K562 (cell line): ENCODE measurements around the gene ADAM23. TPM values are rescaled to one million over a fixed set of nuclear protein-coding genes. Genes with fewer than 3 reads are reported as not detected.

Experiments used
- ATAC-seq: fragments of 200-7000 bp; cut with Tn5 transposase; 3 replicates; pipeline ENCODE4 v1.9.1; 2020; ENCODE audit warnings: moderate library complexity
- BruUV-seq: library from RNA; stranded (reverse); fragments of 400-500 nt; replicated peaks from 2 replicates; lab custom pipeline; 2021; lab: Mats Ljungman, UMichigan
- CTCF ChIA-PET: fragments of 300-600 bp; formaldehyde crosslinking; extraction: SDS; loops from one replicate; lab custom pipeline; 2021; ENCODE audit warnings: low intra/inter-chr PET ratio; lab: Yijun Ruan, JAX
- POLR2A ChIA-PET: fragments of 300-600, 350-650 bp; sonication (Branson Sonifier 250); formaldehyde crosslinking; extraction: SDS; loops from one replicate; lab custom pipeline; 2021; ENCODE audit warnings: antibody characterized with exemption, inconsistent platforms; lab: Yijun Ruan, JAX
- DNase-seq, 4 experiments: peaks; one replicate each; pipeline versions ENCODE4 v3.0.0 to v3.0.0-alpha.2; 2011 to 2018; ENCODE audit warnings: low spot score in 3 of 4, mixed read lengths in 3 of 4; ENCODE audit errors: extremely low read depth in 1 of 4
- FAIRE-seq: peaks from 2 replicates; lab custom pipeline; 2011; peaks lifted over from hg19 to GRCh38; lab: Jason Lieb, UNC
- H2AFZ ChIP-seq: 2 replicates; pipeline ENCODE4 v1.6.0; 2011; ENCODE audit warnings: low read depth, low read length, control low read depth, inconsistent platforms
- H3K27ac ChIP-seq: fragments of 200-600 bp; 3 replicates; pipeline ENCODE4 v1.8.0; 2011; ENCODE audit warnings: low read depth, mild to moderate bottlenecking, control low read depth, inconsistent platforms, low read length, moderate library complexity, mixed read lengths; ENCODE audit errors: extremely low read depth
- H3K27me3 ChIP-seq, 2 experiments: fragments of 300-600 bp in 1 of 2; 2 replicates in 1 of 2; 3 replicates in 1 of 2; pipeline versions ENCODE4 v1.6.0 to v1.8.0; 2011; ENCODE audit warnings: inconsistent platforms in 2 of 2, low read length in 2 of 2, mild to moderate bottlenecking in 1 of 2, mixed read lengths in 1 of 2, moderate library complexity in 1 of 2; ENCODE audit not compliant: control insufficient read depth in 2 of 2, insufficient read depth in 2 of 2
- H3K36me3 ChIP-seq: fragments of 300-600 bp; 3 replicates; pipeline ENCODE4 v1.8.0; 2011; ENCODE audit warnings: mild to moderate bottlenecking, low read length, inconsistent platforms; ENCODE audit not compliant: control insufficient read depth, insufficient read depth
- H3K4me1 ChIP-seq, 2 experiments: fragments of 200-600 bp in 1 of 2; replicated peaks in 1 of 2; 2 replicates in 1 of 2; 3 replicates in 1 of 2; pipeline versions ENCODE4 v1.5.1 to v1.8.0; 2011; ENCODE audit warnings: inconsistent platforms in 2 of 2, low read length in 2 of 2, mild to moderate bottlenecking in 1 of 2, mixed read lengths in 1 of 2, moderate library complexity in 1 of 2; ENCODE audit not compliant: control insufficient read depth in 2 of 2, insufficient read depth in 2 of 2
- H3K4me2 ChIP-seq: 2 replicates; pipeline ENCODE4 v1.6.1; 2011; ENCODE audit warnings: low read length, control low read depth, inconsistent platforms, mixed read lengths; ENCODE audit not compliant: insufficient read depth
- H3K4me3 ChIP-seq: fragments of 200-600 bp; sonication (generic), shearing (Covaris generic); 2 replicates; pipeline ENCODE4 v1.5.1; 2016; ENCODE audit warnings: control low read depth, inconsistent platforms
- H3K79me2 ChIP-seq: fragments of 200-600 bp; 3 replicates; pipeline ENCODE4 v1.8.0; 2011; ENCODE audit warnings: low read length, inconsistent platforms; ENCODE audit not compliant: control insufficient read depth, insufficient read depth
- H3K9ac ChIP-seq, 2 experiments: 2 replicates each; pipeline versions ENCODE4 v1.6.0 to v1.6.1; 2011; ENCODE audit warnings: low read depth in 2 of 2, low read length in 2 of 2, control low read depth in 1 of 2, inconsistent platforms in 1 of 2, mild to moderate bottlenecking in 1 of 2, mixed read lengths in 1 of 2; ENCODE audit not compliant: insufficient read depth in 1 of 2
- H3K9me1 ChIP-seq: one replicate; pipeline ENCODE4 v1.6.0; 2011; ENCODE audit warnings: inconsistent platforms, mild to moderate bottlenecking, low read length, moderate library complexity; ENCODE audit not compliant: control insufficient read depth, insufficient read depth
- H3K9me3 ChIP-seq: replicated peaks from 2 replicates; pipeline ENCODE4 v1.5.1; 2011; ENCODE audit warnings: low read depth, low read length, inconsistent platforms; ENCODE audit not compliant: control insufficient read depth, insufficient read depth
- H4K20me1 ChIP-seq: replicated peaks from 2 replicates; pipeline ENCODE4 v1.6.1; 2011; ENCODE audit warnings: low read length, inconsistent platforms, mixed read lengths; ENCODE audit not compliant: control insufficient read depth, insufficient read depth
- E2F4 ChIP-seq: sonication (generic); formaldehyde crosslinking; IDR thresholded peaks from 2 replicates; pipeline ENCODE4 v1.8.0; 2022; ENCODE audit warnings: mild to moderate bottlenecking, low read depth, missing genetic modification reagents
- ESRRB ChIP-seq: fragments of 250-450 bp; sonication (Bioruptor Pico); IDR thresholded peaks from 2 replicates; pipeline ENCODE4 v1.5.0; 2020; ENCODE audit warnings: mild to moderate bottlenecking, moderate library complexity, borderline replicate concordance
- HLTF ChIP-seq: fragments of 450-650 bp; IDR thresholded peaks from 2 replicates; pipeline ENCODE4 v1.6.1; 2016
- NRF1 ChIP-seq, 2 experiments: fragments of 450-650 bp; IDR thresholded peaks in 1 of 2; conservative IDR thresholded peaks in 1 of 2; 2 replicates each; pipeline ENCODE4 v1.6.1; 2014; ENCODE audit warnings: mild to moderate bottlenecking in 2 of 2
- RBM14 ChIP-seq: fragments of 200-400 bp; formaldehyde crosslinking; IDR thresholded peaks from 2 replicates; pipeline ENCODE4 v1.6.1; 2018; ENCODE audit warnings: low read depth, mild to moderate bottlenecking, low read length, moderate library complexity, borderline replicate concordance; ENCODE audit not compliant: insufficient read depth
- RUNX1 ChIP-seq: sonication (generic); IDR thresholded peaks from 2 replicates; pipeline ENCODE4 v1.6.1; 2016; ENCODE audit warnings: antibody characterized with exemption, low read depth
- SFPQ ChIP-seq: fragments of 200-400 bp; formaldehyde crosslinking; IDR thresholded peaks from 2 replicates; pipeline ENCODE4 v1.6.1; 2017; ENCODE audit warnings: mild to moderate bottlenecking, low read depth, low read length, moderate library complexity
- TFAM ChIP-seq: fragments of 250-450 bp; sonication (Bioruptor Pico); conservative IDR thresholded peaks from 2 replicates; pipeline ENCODE4 v1.5.0; 2021; ENCODE audit warnings: mild to moderate bottlenecking, moderate library complexity
- TFAP4 ChIP-seq: sonication (generic); formaldehyde crosslinking; IDR thresholded peaks from 2 replicates; pipeline ENCODE4 v1.8.0; 2022; ENCODE audit warnings: missing genetic modification reagents, mild to moderate bottlenecking, moderate library complexity, borderline replicate concordance
- ZC3H11A ChIP-seq: IDR thresholded peaks from 2 replicates; pipeline ENCODE4 v1.6.1; 2012; ENCODE audit warnings: low read depth, low read length, improper control_type of control experiment
- ZNF507 ChIP-seq: conservative IDR thresholded peaks from 2 replicates; pipeline ENCODE4 v1.6.1; 2017; ENCODE audit warnings: missing genetic modification characterization, missing compliant biosample characterization
- ZNF57 ChIP-seq: fragments of 450-650 bp; formaldehyde crosslinking; IDR thresholded peaks from 2 replicates; pipeline ENCODE4 v1.4.0; 2020; ENCODE audit warnings: mild to moderate bottlenecking, moderate library complexity
- WGBS: fragments of 100-300 bp; shearing (Covaris generic); methylation state at CpG from one replicate; pipeline ENCODE4 v1.1.6; 2016; ENCODE audit warnings: low coverage, mixed read lengths; ENCODE audit not compliant: insufficient coverage; ENCODE audit errors: missing lambda C conversion rate; 5-methylcytosine and 5-hydroxymethylcytosine counted together
- in situ Hi-C: fragments of 300-500 bp; cut with MboI; formaldehyde crosslinking; loops from 4 replicates; pipeline ENCODE4 v1.15.0; 2018; ENCODE audit warnings: inconsistent platforms, mixed read lengths
- intact Hi-C: fragments of 100-400 bp; cut with micrococcal nuclease; formaldehyde crosslinking; loops from 2 replicates; pipeline ENCODE4 v1.14.2; 2022
- polyA plus RNA-seq, 8 experiments: library from polyadenylated mRNA; depleted of rRNA in 4 of 8; stranded (reverse) in 5 of 8; unstranded in 3 of 8; fragments of >200 nt; fragmentation: Nextera tagmentation in 2 of 8; fragmentation: Illumina TruSeq in 1 of 8; extraction: Ambion mirVana in 2 of 8; extraction: Trizol in 1 of 8; gene quantifications; 2 replicates each; pipeline versions ENCODE4 v1.2.1 to v1.2.3, GENCODE V29; 2011 to 2014; ENCODE audit warnings: inconsistent platforms in 1 of 8, missing spikeins in 1 of 8
- total RNA-seq, 7 experiments: library from RNA; depleted of rRNA in 6 of 7; stranded (reverse); fragments of >200 nt in 6 of 7; fragmentation: Illumina TruSeq in 2 of 7; extraction: Trizol in 2 of 7; gene quantifications; 2 replicates each; pipeline versions ENCODE4 v1.2.1 to v1.2.3, GENCODE V29; 2011 to 2021; ENCODE audit warnings: low replicate concordance in 1 of 7

The ADAM23 gene
- total and polyA plus RNA-seq, 9 of the 15 experiments (the other 6 are each of a cell fraction or from before 2014, with no cell fraction given), result 0.02 TPM; not detected in 8

- DNase-seq (no peak), ATAC-seq (no peak), FAIRE-seq (no peak)
- Histone ChIP-seq H3K79me2 (no peaks in the 10 kb centered on the region), H3K9ac (no peak overlapping the region), H3K9me3 (no peaks in the 10 kb centered on the region), H2AFZ (no peak overlapping the region), H3K27me3 (no peaks in the 10 kb centered on the region), H3K4me3 (no peak overlapping the region), H3K36me3 (no peaks in the 10 kb centered on the region), H3K4me2 (no peak overlapping the region), H3K27ac (no peak overlapping the region), H4K20me1 (no peaks in the 10 kb centered on the region), H3K9me1 (no peaks in the 10 kb centered on the region), H3K4me1 (no peaks in the 10 kb centered on the region; a peak in 1 of 5 replicates)
- ChIA-PET POLR2A (no interaction called here), CTCF (no interaction called here)
- TF ChIP-seq ZNF507 (tag), result no peak
- no peak for TF ChIP-seq RBM14
- no peak for TF ChIP-seq E2F4
- TF ChIP-seq ZNF57 (CRISPR knock-in tag), result no peak
- TF ChIP-seq SFPQ, result no peak
- no peak for TF ChIP-seq HLTF
- no peak for TF ChIP-seq ESRRB (CRISPR knock-in tag)
- no peak for TF ChIP-seq ZC3H11A
- no peak for TF ChIP-seq TFAM (CRISPR knock-in tag)
- no peak for TF ChIP-seq RUNX1
- no peak for TF ChIP-seq NRF1 (conservative IDR thresholded peaks at IDR 0.05 in 1 of 2, IDR thresholded peaks at IDR 0.05 in 1 of 2)
- no peak for TF ChIP-seq TFAP4
- intact Hi-C loops, result no loop called here
- in situ Hi-C loops, result no loop called here
- WGBS, result 0% methylated on average over 2 of the region's 2 CpGs
- BruUV-seq, result no TSS peak
These were observed 36.8 kb downstream of the ADAM23 start for GRCh38 chr2:206480161-206480560.
